ENCODE measurements around the gene PTPN4. TPM values are rescaled to one million over a fixed set of nuclear protein-coding genes. Genes with fewer than 3 reads are reported as not detected.
A peak's percentile ranks its signal among the peaks of the same experiment; 100 is the strongest.

PTPN4 gene
- total RNA-seq, 1 donor from 2014 or later = 37.4 TPM

GRCh38 chr2:119856469-119856901 lies 96.8 kb downstream of the PTPN4 start:
- peaks cover 4% of the 10 kb centered on the region for H3K9me3 Mint-ChIP-seq
- peaks cover 4% of the 10 kb centered on the region for H3K4me1 Mint-ChIP-seq (ENCODE audit: unreplicated experiment)
- TF ChIP-seq CTCF (conservative IDR thresholded peaks at IDR 0.05) = no peak
- peaks cover 11% of the 10 kb centered on the region for H3K36me3 Mint-ChIP-seq
- no peak overlapping the region for H3K27ac Mint-ChIP-seq
- DNase-seq (ENCODE audit: extremely low spot score, unreplicated experiment) = no peak
- no peak overlapping the region for H3K4me3 Mint-ChIP-seq
- no peaks in the 10 kb centered on the region for H3K27me3 Mint-ChIP-seq

GRCh38 chr2:119857742-119858141 lies 98.0 kb downstream of the PTPN4 start:
- no peak for TF ChIP-seq CTCF (conservative IDR thresholded peaks at IDR 0.05)
- Mint-ChIP-seq H3K9me3 (peaks cover 4% of the 10 kb centered on the region), H3K4me3 (no peak overlapping the region), H3K36me3 (peaks cover 7% of the 10 kb centered on the region), H3K27me3 (no peaks in the 10 kb centered on the region), H3K4me1 (ENCODE audit: unreplicated experiment) (peaks cover 5% of the 10 kb centered on the region), H3K27ac (no peak overlapping the region)
- DNase-seq (ENCODE audit: extremely low spot score, unreplicated experiment) = no peak

- Mint-ChIP-seq H3K4me1 (ENCODE audit: unreplicated experiment) (peaks cover 5% of the 10 kb centered on the region), H3K27ac (no peak overlapping the region), H3K27me3 (no peaks in the 10 kb centered on the region), H3K9me3 (peaks cover 4% of the 10 kb centered on the region), H3K4me3 (no peak overlapping the region), H3K36me3 (peaks cover 8% of the 10 kb centered on the region)
- DNase-seq (ENCODE audit: extremely low spot score, unreplicated experiment) = no peak
- peak; percentile 12 for TF ChIP-seq CTCF (conservative IDR thresholded peaks at IDR 0.05)
Observed at GRCh38 chr2:119859528-119859927, 99.8 kb downstream of the PTPN4 start.

GRCh38 chr2:119860924-119861323 lies 101.2 kb downstream of the PTPN4 start:
- H3K4me1 Mint-ChIP-seq (ENCODE audit: unreplicated experiment) = peaks cover 5% of the 10 kb centered on the region
- TF ChIP-seq CTCF (conservative IDR thresholded peaks at IDR 0.05) = no peak
- no peak overlapping the region for H3K4me3 Mint-ChIP-seq
- no peak overlapping the region for H3K27ac Mint-ChIP-seq
- DNase-seq (ENCODE audit: extremely low spot score, unreplicated experiment) = no peak
- no peaks in the 10 kb centered on the region for H3K27me3 Mint-ChIP-seq
- peaks cover 8% of the 10 kb centered on the region for H3K36me3 Mint-ChIP-seq
- H3K9me3 Mint-ChIP-seq = peaks cover 4% of the 10 kb centered on the region

- no peak for TF ChIP-seq CTCF (conservative IDR thresholded peaks at IDR 0.05)
- Mint-ChIP-seq H3K4me1 (ENCODE audit: unreplicated experiment) (peaks cover 5% of the 10 kb centered on the region), H3K4me3 (no peak overlapping the region), H3K27me3 (no peaks in the 10 kb centered on the region), H3K27ac (no peak overlapping the region), H3K9me3 (no peaks in the 10 kb centered on the region), H3K36me3 (peaks cover 12% of the 10 kb centered on the region)
- no peak for DNase-seq (ENCODE audit: extremely low spot score, unreplicated experiment)
Observed at GRCh38 chr2:119862127-119862889, 102.6 kb downstream of the PTPN4 start.
